Type B pancreatic cell (in vitro differentiated cells): Measurements from ENCODE around the gene ADAMTS4. TPM values are rescaled to one million over a fixed set of nuclear protein-coding genes. Genes with fewer than 3 reads are reported as not detected.
"Not testable (repeated sequence)": the region's sequence is repeated elsewhere in the genome, so short reads cannot be mapped to it uniquely, and the experiment has no call there.

Source experiments
- DNase-seq: peaks from one replicate; pipeline ENCODE4 v3.0.0; 2021; ENCODE audit warnings: mixed read lengths; ENCODE audit not compliant: unreplicated experiment; ENCODE audit errors: extremely low spot score
- H3K27ac Mint-ChIP-seq: 2 replicates; pipeline ENCODE4 v1.8.0; 2021; ENCODE audit warnings: mild to moderate bottlenecking, mixed read lengths
- H3K27me3 Mint-ChIP-seq: 2 replicates; pipeline ENCODE4 v1.8.0; 2021; ENCODE audit warnings: mixed read lengths
- H3K36me3 Mint-ChIP-seq: 2 replicates; pipeline ENCODE4 v1.8.0; 2021; ENCODE audit warnings: mixed read lengths
- H3K4me1 Mint-ChIP-seq: one replicate; pipeline ENCODE4 v1.8.0; 2021; ENCODE audit warnings: mixed read lengths; ENCODE audit not compliant: unreplicated experiment
- H3K4me3 Mint-ChIP-seq: 2 replicates; pipeline ENCODE4 v1.8.0; 2021; ENCODE audit warnings: mild to moderate bottlenecking, mixed read lengths
- H3K9me3 Mint-ChIP-seq: 2 replicates; pipeline ENCODE4 v1.8.0; 2021; ENCODE audit warnings: mixed read lengths
- total RNA-seq: library from RNA; stranded (reverse); gene quantifications from 2 replicates; pipeline ENCODE4 v1.2.1, GENCODE V29; 2021; ENCODE audit warnings: low replicate concordance
- TF ChIP-seq, protein P1 (sequence below): fragments of 200-600 bp; sonication (generic); conservative IDR thresholded peaks from 2 replicates; pipeline ENCODE4 v1.5.0; 2021; ENCODE audit warnings: antibody characterized with exemption, mild to moderate bottlenecking

Gene ADAMTS4
- total RNA-seq, 1 donor from 2014 or later = 2.5 TPM

DNA sequence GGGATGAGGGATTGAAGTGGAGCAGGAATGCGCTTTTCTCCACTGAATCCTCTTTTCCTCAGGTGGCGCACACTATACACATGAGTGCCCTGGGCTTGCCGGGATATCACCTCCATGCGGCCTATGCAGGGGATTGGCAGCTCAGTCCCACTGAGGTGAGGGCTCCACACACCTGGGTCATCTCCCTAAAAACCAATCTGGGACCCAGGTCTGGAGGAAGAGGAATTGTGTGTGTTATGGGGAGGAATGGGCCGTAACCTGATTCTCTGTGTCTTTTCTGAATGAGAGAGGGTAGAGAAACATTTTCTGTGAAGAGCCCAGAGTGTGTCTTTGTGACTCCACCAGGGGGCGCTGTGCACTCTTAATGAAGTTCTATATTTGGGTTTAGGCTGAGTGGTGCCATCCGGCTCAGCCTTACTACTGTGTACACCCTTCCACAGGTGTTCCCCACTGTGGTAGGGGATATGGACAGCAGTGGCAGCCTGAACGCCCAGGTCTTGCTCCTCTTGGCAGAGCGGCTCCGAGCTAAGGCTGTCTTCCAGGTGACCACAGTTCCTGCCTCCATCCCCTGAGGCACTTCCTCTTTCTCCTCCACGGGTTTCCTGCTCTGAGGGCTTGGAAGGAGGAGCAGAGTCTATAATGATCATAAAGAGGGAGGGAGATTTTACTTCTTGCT is 28.5 kb upstream of the ADAMTS4 start:
- DNase-seq = peak; percentile 80
- TF ChIP-seq, protein P1, sequence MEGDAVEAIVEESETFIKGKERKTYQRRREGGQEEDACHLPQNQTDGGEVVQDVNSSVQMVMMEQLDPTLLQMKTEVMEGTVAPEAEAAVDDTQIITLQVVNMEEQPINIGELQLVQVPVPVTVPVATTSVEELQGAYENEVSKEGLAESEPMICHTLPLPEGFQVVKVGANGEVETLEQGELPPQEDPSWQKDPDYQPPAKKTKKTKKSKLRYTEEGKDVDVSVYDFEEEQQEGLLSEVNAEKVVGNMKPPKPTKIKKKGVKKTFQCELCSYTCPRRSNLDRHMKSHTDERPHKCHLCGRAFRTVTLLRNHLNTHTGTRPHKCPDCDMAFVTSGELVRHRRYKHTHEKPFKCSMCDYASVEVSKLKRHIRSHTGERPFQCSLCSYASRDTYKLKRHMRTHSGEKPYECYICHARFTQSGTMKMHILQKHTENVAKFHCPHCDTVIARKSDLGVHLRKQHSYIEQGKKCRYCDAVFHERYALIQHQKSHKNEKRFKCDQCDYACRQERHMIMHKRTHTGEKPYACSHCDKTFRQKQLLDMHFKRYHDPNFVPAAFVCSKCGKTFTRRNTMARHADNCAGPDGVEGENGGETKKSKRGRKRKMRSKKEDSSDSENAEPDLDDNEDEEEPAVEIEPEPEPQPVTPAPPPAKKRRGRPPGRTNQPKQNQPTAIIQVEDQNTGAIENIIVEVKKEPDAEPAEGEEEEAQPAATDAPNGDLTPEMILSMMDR = peak; percentile 95
- H3K36me3 Mint-ChIP-seq = peaks cover 4% of the 10 kb centered on the region
- peak overlapping the region; percentile 96 for H3K27ac Mint-ChIP-seq
- peaks cover 25% of the 10 kb centered on the region for H3K4me1 Mint-ChIP-seq
- H3K9me3 Mint-ChIP-seq = no peaks in the 10 kb centered on the region
- peak overlapping the region; percentile 100 for H3K4me3 Mint-ChIP-seq
- peaks cover 5% of the 10 kb centered on the region for H3K27me3 Mint-ChIP-seq

DNA sequence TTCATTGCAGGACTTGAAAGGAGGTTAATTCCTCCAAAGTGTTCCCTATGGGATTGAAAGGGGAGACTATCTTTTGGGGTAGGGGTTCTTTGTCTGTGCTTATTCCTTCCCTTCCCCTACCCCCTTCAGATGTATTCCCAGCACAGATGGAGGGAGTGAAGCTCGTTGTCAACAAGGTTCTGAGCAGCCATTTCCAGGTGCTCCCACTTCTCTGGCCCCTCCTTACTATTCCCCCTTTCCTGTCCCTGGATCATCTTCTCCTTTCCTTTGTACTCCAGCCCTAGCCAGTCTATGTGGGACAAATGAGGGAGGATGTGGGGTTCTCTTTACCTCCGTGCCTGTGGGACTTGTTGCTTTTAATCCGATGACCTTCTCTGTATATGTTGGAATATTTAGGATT is 27.9 kb upstream of the ADAMTS4 start:
- no peak for DNase-seq
- Mint-ChIP-seq H3K4me3 (peak overlapping the region; percentile 100), H3K9me3 (no peaks in the 10 kb centered on the region), H3K27ac (peak overlapping the region; percentile 96), H3K4me1 (peaks cover 25% of the 10 kb centered on the region), H3K27me3 (peaks cover 5% of the 10 kb centered on the region), H3K36me3 (peaks cover 4% of the 10 kb centered on the region)
- TF ChIP-seq, protein P1 = no peak

DNA sequence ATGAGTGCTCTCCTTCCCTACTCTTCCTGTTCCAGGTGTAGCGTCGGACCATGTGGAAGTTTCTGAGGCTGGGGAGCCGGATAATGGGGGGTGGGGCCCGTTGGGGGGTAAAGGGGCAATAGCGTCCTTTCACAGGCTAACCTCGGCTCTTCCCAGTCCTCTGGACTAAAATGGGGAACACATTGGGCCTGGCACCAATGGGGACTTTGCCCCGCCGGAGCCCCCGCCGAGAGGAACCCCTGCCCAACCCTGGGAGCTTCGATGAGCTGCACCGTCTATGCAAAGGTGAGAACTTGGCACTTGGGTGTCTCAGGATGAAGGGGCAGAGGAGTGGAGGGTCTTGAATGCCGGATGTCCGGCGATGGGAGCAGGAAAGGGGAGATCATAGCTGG is 27.5 kb upstream of the ADAMTS4 start:
- H3K4me3 Mint-ChIP-seq = peak overlapping the region; percentile 100

DNA sequence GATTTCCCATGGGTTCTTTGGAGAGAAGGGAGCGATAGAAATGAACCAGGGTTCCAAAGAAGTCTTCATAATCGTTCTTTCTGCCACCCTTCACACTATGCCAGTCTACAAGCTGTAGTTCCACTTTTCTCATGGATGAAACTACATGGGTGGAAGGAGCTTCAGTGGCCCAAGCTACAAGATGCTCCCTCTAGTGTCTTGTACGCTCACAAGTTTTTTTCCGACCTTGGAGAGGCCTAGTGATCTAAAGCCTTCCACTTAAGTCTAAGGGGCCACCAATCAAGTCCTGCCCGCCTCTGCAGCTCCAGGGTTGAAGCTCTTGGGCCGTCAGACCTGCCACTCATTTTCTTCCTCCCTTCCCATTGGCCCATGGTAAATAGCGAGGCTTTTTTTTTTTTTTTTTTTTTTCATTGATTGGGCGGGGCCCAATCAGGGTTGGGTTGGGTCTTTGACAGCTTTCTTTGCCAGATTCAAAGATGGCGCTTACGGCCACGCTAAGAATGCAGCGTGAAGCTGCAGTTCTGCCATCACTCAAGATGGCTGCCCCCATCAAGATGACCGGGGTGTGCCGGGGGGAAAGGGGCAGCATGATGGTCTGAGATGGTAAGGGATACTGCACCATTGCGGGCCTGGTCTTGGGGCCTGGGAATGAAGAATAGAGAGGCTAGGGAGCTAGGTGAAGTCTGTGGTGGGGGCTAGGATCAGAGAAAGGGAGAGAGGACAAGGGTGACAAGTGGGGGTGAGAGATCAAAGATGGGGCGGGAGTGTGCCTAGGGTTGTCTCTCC is 26.9 kb upstream of the ADAMTS4 start, which contains the start of gene TOMM40L:
Gene TOMM40L, plus strand, starts transcription at position 527 of the 786 bp plus-strand sequence. CDS start 430 bp downstream, outside the sequence.
- Mint-ChIP-seq H3K27ac (peak within 1 kb of the TSS; percentile 96), H3K4me1 (peaks cover 25% of the 10 kb centered on the region), H3K36me3 (peaks cover 4% of the 10 kb centered on the region), H3K27me3 (peaks cover 5% of the 10 kb centered on the region), H3K4me3 (peak within 1 kb of the TSS; percentile 100), H3K9me3 (no peaks in the 10 kb centered on the region)
- TF ChIP-seq, protein P1 = peak; percentile 67
- peak; percentile 86 for DNase-seq

More for the DNA sequence above, 27.5 kb upstream of the ADAMTS4 start:
- no peak for DNase-seq
- Mint-ChIP-seq H3K4me1 (peaks cover 25% of the 10 kb centered on the region), H3K36me3 (peaks cover 4% of the 10 kb centered on the region), H3K27me3 (peaks cover 5% of the 10 kb centered on the region), H3K27ac (peak overlapping the region; percentile 96), H3K9me3 (no peaks in the 10 kb centered on the region)
- TF ChIP-seq, protein P1 = no peak

DNA sequence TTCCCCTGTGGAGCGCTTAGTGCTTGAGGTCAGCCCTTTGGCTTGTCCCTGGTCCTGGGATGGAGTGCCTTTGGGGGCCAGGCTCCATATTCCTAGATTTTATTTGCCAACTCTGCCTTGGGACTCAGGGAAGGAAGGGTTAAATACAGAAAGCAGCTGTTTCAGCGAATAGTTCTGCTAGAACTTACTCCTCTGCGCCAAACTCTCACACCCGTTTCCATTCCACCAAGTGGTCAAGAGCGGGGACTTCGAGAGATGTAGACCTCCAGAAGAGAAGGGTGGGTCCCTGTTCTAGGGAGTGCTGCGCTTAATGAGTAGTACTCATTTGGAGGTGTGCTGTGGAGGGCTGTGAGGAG is 26.3 kb upstream of the ADAMTS4 start:
- Mint-ChIP-seq H3K9me3 (no peaks in the 10 kb centered on the region), H3K36me3 (peaks cover 4% of the 10 kb centered on the region), H3K4me3 (peak overlapping the region; percentile 100), H3K27ac (peak overlapping the region; percentile 96), H3K27me3 (peaks cover 5% of the 10 kb centered on the region), H3K4me1 (peaks cover 25% of the 10 kb centered on the region)
- TF ChIP-seq, protein P1 = no peak
- no peak for DNase-seq

DNA sequence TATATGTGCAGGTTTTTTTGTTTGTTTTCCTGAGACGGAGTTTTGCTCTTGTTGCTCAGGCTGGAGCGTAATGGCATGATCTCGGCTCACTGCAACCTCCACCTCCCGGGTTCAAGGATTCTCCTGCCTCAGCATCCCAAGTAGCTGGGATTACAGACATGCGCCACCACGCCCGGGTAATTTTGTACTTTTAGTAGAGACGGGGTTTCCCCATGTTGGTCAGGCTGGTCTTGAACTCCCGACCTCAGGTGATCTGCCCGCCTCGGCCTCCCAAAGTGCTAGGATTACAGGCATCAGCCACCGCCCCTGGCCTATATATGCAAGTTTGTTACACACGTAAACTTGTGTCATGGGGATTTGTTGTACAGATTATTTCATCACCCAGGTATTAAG is 25.8 kb upstream of the ADAMTS4 start:
- DNase-seq, H3K36me3 Mint-ChIP-seq, H3K4me3 Mint-ChIP-seq, H3K27me3 Mint-ChIP-seq, H3K9me3 Mint-ChIP-seq: not testable (repeated sequence)
- H3K27ac Mint-ChIP-seq = peak overlapping the region; percentile 75
- H3K4me1 Mint-ChIP-seq = peaks cover 25% of the 10 kb centered on the region
